GM12874 (cell line): Measurements from ENCODE around the gene CLASP1.

Source experiments
- TF ChIP-seq, protein P1 (sequence below): IDR thresholded peaks from 2 replicates; pipeline ENCODE4 v1.5.1; 2011; ENCODE audit warnings: low read depth, mild to moderate bottlenecking, control low read depth, low read length, moderate library complexity; ENCODE audit not compliant: insufficient read depth

The CLASP1 gene

DNA sequence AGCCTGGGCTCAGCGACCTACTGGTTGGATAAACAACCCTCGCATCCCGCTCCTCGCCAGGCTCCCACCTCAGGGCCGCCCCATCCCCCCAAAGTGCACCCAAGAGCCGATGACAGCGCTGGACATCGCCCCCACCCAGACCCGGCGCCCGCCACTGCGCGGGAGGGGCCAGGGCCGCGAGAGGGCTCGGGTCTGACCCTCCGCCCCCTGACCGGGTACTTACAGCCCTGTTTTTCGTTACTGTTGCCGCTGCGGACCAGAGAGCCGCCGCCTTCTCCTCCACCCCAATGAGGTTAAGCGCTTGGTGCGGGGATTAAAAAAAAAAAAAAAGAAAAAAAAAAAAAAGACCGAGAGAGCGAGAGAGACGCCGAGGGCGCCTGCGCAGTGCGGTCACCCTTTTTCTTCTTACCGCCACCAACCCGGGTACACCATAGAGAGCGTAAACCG lies at the start of gene CLASP1:
TSS of gene CLASP1 (minus strand) at position 314 of the 447 bp plus-strand sequence. CDS start 43,567 bp downstream, outside the sequence.
- TF ChIP-seq, protein P1, sequence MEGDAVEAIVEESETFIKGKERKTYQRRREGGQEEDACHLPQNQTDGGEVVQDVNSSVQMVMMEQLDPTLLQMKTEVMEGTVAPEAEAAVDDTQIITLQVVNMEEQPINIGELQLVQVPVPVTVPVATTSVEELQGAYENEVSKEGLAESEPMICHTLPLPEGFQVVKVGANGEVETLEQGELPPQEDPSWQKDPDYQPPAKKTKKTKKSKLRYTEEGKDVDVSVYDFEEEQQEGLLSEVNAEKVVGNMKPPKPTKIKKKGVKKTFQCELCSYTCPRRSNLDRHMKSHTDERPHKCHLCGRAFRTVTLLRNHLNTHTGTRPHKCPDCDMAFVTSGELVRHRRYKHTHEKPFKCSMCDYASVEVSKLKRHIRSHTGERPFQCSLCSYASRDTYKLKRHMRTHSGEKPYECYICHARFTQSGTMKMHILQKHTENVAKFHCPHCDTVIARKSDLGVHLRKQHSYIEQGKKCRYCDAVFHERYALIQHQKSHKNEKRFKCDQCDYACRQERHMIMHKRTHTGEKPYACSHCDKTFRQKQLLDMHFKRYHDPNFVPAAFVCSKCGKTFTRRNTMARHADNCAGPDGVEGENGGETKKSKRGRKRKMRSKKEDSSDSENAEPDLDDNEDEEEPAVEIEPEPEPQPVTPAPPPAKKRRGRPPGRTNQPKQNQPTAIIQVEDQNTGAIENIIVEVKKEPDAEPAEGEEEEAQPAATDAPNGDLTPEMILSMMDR = no peak

DNA sequence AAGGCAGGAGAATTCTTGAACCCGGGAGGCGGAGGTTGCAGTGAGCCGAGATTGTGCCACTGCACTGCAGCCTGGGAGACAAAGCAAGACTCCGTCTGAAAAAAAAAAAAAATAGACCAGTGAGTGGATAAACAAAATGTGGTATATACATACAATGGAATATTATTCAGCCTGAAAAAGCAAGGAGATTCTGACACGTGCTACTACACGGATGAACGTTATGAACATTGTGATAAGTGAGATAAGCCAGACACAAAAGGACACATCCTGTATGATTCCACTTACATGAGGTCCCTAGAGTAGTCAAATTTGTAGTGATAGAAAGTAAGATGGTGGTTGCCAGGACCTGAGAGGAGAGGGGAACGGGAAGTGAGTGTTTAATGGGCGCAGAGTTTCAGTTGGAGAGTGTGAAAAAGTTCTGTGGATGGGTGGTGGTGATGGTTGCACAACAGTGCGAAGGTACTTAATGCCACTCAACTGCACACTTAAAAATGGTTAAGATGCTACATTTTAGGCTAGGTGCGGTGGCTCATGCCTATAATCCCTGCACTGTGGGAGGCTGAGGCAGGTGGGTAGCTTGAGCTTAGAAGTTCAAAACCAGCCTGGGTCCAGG lies 49.2 kb upstream of the CLASP1 start:
- TF ChIP-seq, protein P1 = no peak

DNA sequence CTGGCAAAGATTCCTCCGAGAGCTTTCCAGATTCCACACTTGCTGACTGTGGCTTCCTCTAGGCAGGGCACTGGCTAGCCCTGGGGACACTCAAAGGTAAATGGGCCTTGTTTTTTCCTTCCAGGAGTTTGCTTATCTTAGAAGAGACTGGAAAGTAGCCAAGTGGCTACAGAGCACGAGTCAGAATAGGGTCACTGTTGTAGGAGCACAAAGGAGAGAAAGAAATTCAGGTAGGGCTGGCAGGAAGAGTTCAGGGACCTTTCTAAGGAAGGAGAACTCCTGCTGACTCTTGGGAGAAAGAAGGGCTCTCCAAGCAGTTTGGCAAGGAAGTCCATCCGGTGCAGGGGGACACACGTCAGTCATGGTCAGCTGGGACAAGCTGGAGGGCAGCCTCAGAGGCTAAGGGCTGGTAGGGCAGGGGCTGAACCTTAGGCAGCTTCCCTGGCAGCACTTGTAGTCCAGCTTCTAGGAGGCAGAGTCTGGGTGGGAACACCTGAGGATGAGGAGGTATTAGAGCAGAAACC lies 47.9 kb upstream of the CLASP1 start:
- TF ChIP-seq, protein P1 = no peak

DNA sequence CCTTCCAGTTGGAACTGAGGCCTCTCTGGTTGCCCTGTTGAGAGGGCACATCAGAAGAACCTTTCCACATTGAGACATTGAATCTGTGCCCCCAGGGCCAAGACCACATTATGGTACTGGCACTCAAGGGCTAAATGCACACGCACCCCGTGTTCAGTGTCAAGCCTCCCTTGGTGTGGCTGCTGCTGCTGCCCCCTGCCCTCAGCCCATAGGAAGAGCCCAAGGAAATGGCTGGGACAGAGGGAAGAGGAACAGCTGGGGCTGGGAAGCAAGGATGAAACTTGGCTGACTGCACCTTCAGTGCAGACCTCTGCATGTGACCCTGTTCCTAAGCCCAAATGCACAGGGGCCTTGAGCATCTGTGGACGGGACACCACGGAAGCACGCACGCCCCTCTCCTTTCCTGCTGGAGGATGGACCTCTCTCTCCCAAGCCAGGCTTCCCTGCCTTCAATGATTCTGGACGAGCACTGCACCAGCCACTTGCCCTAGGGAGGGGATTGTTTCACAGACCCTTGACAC lies 47.2 kb upstream of the CLASP1 start:
- TF ChIP-seq, protein P1 = no peak

DNA sequence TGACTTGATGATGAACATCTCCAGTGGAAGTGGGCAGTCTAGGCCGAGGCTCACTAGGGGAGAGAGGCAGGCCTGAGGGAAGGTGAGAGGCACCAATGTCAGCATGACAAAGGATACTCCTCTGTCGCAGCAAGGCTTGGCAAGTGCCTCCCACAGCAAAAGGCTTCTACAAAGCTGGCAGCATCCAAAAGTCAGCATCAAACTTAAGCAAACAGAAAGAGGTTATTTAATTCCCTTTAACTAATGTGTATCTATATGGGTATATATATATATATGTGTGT lies 45.8 kb upstream of the CLASP1 start:
- TF ChIP-seq, protein P1 = no peak

DNA sequence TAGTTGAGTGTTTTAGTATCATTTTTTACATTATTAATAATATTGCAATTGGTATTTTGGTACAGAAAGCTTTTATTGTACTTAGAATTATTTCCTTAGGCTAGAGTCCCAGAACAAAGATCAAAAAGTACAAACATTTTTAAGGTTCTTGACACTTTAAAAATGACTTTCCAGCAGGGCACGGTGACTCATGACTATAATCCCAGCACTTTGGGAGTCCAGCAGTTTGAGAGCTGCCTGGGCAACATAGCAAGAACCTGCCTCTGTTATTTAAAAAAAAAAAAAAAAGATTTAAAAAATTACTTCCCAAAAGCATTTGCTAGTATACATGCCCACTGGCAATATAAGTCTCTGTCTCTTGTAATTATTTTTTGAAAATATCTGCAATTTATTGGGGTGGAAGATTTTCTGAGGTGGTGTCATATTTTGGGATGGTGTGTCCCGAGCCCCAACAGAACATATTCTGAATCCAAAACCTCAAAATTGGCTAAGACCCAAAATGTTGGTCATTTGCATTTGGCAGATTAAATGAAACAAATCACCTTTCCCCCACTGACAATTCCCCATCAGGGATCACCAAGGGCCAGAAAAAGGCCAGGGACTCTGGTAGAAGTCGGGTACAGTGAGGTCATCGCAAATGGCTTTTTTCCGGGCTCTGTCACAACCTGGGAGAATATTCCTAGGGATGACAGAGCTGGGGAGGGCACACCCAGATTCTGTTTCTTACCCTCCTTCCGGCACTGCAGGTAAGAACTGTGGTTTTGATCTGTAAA lies 45.3 kb upstream of the CLASP1 start:
- TF ChIP-seq, protein P1 = no peak

DNA sequence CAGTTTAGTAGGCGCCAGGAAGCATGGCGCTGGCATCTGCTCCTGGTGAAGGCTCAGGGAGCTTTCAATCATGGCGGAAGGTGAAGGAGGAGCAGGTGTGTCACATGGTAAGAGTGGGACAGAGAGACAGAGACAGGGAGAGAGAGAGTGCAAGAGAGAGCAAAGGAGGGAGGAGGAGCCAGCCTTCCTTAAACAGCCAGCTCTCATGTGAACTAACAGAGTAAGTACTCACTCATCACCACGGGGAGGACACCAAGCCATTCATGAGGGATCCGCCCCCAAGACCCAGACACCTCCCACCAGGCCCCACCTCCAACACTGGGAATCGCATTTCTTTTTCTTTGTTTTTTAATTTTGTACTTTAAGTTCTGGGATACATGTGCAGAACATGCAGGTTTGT lies 40.8 kb upstream of the CLASP1 start:
- TF ChIP-seq, protein P1 = no peak
